Mucosa of descending colon (tissue), 3 donors: Measurements from ENCODE around the gene RAB27A. TPM values are rescaled to one million over a fixed set of nuclear protein-coding genes. Genes with fewer than 3 reads are reported as not detected.
"Not testable (repeated sequence)": the region's sequence is repeated elsewhere in the genome, so short reads cannot be mapped to it uniquely, and the experiment has no call there.

Experiments
- ATAC-seq: fragments of 200-7000 bp; cut with Tn5 transposase; one replicate; pipeline ENCODE4 v1.9.1; 2020; ENCODE audit warnings: mild to moderate bottlenecking, moderate library complexity
- DNase-seq, 3 donors: peaks; one replicate each; pipeline ENCODE4 v3.0.0-alpha.2; 2020
- H3K36me3 ChIP-seq: fragments of 200-600 bp; one replicate; pipeline ENCODE4 v1.8.0; 2021; ENCODE audit warnings: low read depth, mild to moderate bottlenecking
- H3K4me1 ChIP-seq: fragments of 200-600 bp; one replicate; pipeline ENCODE4 v1.8.0; 2021; ENCODE audit warnings: low read depth, mild to moderate bottlenecking
- H3K4me3 ChIP-seq: fragments of 200-600 bp; one replicate; pipeline ENCODE4 v1.8.0; 2021; ENCODE audit warnings: mild to moderate bottlenecking
- H3K9me3 ChIP-seq: fragments of 200-600 bp; one replicate; pipeline ENCODE4 v1.8.0; 2021; ENCODE audit warnings: mild to moderate bottlenecking
- CTCF ChIP-seq: fragments of 200-600 bp; IDR thresholded peaks from one replicate; pipeline ENCODE4 v1.8.0; 2022; ENCODE audit warnings: antibody characterized with exemption, mild to moderate bottlenecking
- intact Hi-C, 2 donors: fragments of 100-400 bp; cut with DNase I in 1 of 2; cut with micrococcal nuclease in 1 of 2; formaldehyde crosslinking; loops; one replicate each; pipeline versions ENCODE4 v1.11.0 to v1.11.1; 2022; cut with DNase I, micrococcal nuclease
- total RNA-seq, 3 donors: library from RNA; stranded (reverse); fragmentation: NEBNext Ultra II Directional in 2 of 3; extraction: Animal tissue kit (Norgen Biotek cat#: 25700) in 2 of 3; gene quantifications; one replicate each; pipeline versions ENCODE4 v1.2.1 to v1.2.4, GENCODE V29; 2021 to 2023
- donor health status: DM: no; HTN: no; CAD: no; lungs with moderate emphysema.
- donor health status: DM: no; HTN: no; CAD: no.
- donor health status: DM: no; HTN: yes; CAD: no.

Gene RAB27A
- total RNA-seq, 3 donors from 2014 or later: 39.0 to 59.8 (median 56.7) TPM

DNA sequence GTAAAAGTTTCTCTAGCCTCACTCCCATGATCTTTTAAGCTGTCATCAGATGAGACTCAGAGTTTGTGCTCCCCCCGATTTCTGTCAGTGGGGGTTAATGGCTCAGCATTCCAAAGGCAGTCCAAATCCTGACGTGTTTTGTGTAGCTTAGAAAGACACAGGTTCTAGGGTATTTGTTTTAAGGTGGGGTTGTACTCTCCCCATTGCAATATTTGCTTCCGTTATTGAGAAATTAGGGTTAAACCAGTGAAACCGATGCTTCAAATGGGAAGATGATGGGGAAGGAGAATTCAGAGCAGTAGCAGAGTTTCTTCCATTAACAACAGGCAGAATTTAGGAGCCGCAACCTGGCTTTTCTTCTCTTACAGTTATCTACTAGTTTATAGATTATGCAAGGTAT lies 32.9 kb upstream of the RAB27A start:
- ATAC-seq: no peak
- H3K9me3 ChIP-seq: no peaks in the 10 kb centered on the region
- H3K4me3 ChIP-seq: no peak overlapping the region
- H3K36me3 ChIP-seq: no peaks in the 10 kb centered on the region
- TF ChIP-seq CTCF: no peak
- intact Hi-C loops: no loop called here
- peaks cover 9% of the 10 kb centered on the region for H3K4me1 ChIP-seq
- no peak for DNase-seq

GRCh38 chr15:55320963-55321362 lies 31.4 kb upstream of the RAB27A start:
- H3K9me3 ChIP-seq: no peaks in the 10 kb centered on the region
- H3K4me1 ChIP-seq: peaks cover 13% of the 10 kb centered on the region
- intact Hi-C loops: no loop called here
- TF ChIP-seq CTCF: no peak
- DNase-seq (no peak), ATAC-seq (no peak)
- H3K36me3 ChIP-seq: no peaks in the 10 kb centered on the region
- H3K4me3 ChIP-seq: no peak overlapping the region

GRCh38 chr15:55320238-55320550 lies 30.6 kb upstream of the RAB27A start:
- Histone ChIP-seq H3K4me1 (peaks cover 13% of the 10 kb centered on the region), H3K4me3 (no peak overlapping the region), H3K36me3 (no peaks in the 10 kb centered on the region), H3K9me3 (no peaks in the 10 kb centered on the region)
- TF ChIP-seq CTCF: no peak
- DNase-seq (no peak), ATAC-seq (no peak)
- intact Hi-C loops: no loop called here

GRCh38 chr15:55319537-55320237 lies 30.1 kb upstream of the RAB27A start:
- ATAC-seq: no peak
- peaks cover 13% of the 10 kb centered on the region for H3K4me1 ChIP-seq

GRCh38 chr15:55318588-55319494 lies 29.2 kb upstream of the RAB27A start, which contains the start of the genes PIGB and PIGBOS1:
Gene PIGB (plus strand): TSS chr15:55319222. CDS start chr15:55319251, 29 bp downstream.
Gene PIGBOS1 (minus strand): TSS chr15:55319123. CDS start chr15:55317792, 1,331 bp downstream.
- peaks cover 13% of the 10 kb centered on the region for H3K4me1 ChIP-seq
- intact Hi-C loops: no loop called here

More at GRCh38 chr15:55319537-55320237, 30.1 kb upstream of the RAB27A start:
- no peak for TF ChIP-seq CTCF
- H3K36me3 ChIP-seq: no peaks in the 10 kb centered on the region
- H3K9me3 ChIP-seq: no peaks in the 10 kb centered on the region
- intact Hi-C loops: no loop called here
- DNase-seq: peak in 1 of 3 donors; percentile 51
- peak overlapping the region; percentile 68 for H3K4me3 ChIP-seq

GRCh38 chr15:55302801-55303200 lies 13.2 kb upstream of the RAB27A start:
- ATAC-seq, H3K36me3 ChIP-seq, intact Hi-C loops, H3K4me1 ChIP-seq, DNase-seq, H3K4me3 ChIP-seq, H3K9me3 ChIP-seq: not testable (repeated sequence)

More at GRCh38 chr15:55318588-55319494, 29.2 kb upstream of the RAB27A start, which contains the start of the genes PIGB and PIGBOS1:
- TF ChIP-seq CTCF: no peak
- Histone ChIP-seq H3K9me3 (no peaks in the 10 kb centered on the region), H3K4me3 (peak within 1 kb of the TSS; percentile 68), H3K36me3 (no peaks in the 10 kb centered on the region)
- ATAC-seq (peak; percentile 100), DNase-seq (peak; percentile 88 to 93 (median 90))
